ENCODE results near the gene ZNF37A.

GRCh38 chr10:38102880-38103279 lies 8.7 kb downstream of the ZNF37A start:
- no peak for TF ChIP-seq CTCF (IDR thresholded peaks at IDR 0.05)
- no peak for TF ChIP-seq POLR2AphosphoS5 (IDR thresholded peaks at IDR 0.05; ENCODE audit: low read depth, low read length)
- TF ChIP-seq, protein P1, sequence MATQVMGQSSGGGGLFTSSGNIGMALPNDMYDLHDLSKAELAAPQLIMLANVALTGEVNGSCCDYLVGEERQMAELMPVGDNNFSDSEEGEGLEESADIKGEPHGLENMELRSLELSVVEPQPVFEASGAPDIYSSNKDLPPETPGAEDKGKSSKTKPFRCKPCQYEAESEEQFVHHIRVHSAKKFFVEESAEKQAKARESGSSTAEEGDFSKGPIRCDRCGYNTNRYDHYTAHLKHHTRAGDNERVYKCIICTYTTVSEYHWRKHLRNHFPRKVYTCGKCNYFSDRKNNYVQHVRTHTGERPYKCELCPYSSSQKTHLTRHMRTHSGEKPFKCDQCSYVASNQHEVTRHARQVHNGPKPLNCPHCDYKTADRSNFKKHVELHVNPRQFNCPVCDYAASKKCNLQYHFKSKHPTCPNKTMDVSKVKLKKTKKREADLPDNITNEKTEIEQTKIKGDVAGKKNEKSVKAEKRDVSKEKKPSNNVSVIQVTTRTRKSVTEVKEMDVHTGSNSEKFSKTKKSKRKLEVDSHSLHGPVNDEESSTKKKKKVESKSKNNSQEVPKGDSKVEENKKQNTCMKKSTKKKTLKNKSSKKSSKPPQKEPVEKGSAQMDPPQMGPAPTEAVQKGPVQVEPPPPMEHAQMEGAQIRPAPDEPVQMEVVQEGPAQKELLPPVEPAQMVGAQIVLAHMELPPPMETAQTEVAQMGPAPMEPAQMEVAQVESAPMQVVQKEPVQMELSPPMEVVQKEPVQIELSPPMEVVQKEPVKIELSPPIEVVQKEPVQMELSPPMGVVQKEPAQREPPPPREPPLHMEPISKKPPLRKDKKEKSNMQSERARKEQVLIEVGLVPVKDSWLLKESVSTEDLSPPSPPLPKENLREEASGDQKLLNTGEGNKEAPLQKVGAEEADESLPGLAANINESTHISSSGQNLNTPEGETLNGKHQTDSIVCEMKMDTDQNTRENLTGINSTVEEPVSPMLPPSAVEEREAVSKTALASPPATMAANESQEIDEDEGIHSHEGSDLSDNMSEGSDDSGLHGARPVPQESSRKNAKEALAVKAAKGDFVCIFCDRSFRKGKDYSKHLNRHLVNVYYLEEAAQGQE (IDR thresholded peaks at IDR 0.05; ENCODE audit: insufficient read depth in 1 of 2, low read depth in 2 of 2, low read length in 1 of 2): no peak
- no peak for TF ChIP-seq TCF7L2 (IDR thresholded peaks at IDR 0.05; ENCODE audit: low read depth, low read length)
- TF ChIP-seq SIN3A (IDR thresholded peaks at IDR 0.05; ENCODE audit: borderline replicate concordance, insufficient read depth, low read depth, low read length): no peak
